HG02970 (cell line): ENCODE measurements around the gene ESRP2.

Source experiments
- ATAC-seq: cut with Tn5 transposase; IDR thresholded peaks from one replicate; pipeline ENCODE4 v1.9.1; 2021; ENCODE audit warnings: mild to moderate bottlenecking, moderate library complexity, moderate number of reproducible peaks; ENCODE audit not compliant: unreplicated experiment, low FRiP score

ESRP2 gene

GRCh38 chr16:68235887-68236136 lies at the start of gene ESRP2:
Gene ESRP2 (minus strand): TSS chr16:68236127. CDS start chr16:68236045, 82 bp downstream.
- ATAC-seq: no peak

GRCh38 chr16:68285683-68286082 lies 49.8 kb upstream of the ESRP2 start:
- ATAC-seq: no peak

- no peak for ATAC-seq
Measured at GRCh38 chr16:68284847-68285246, 48.9 kb upstream of the ESRP2 start.

- no peak for ATAC-seq
Measured at GRCh38 chr16:68283801-68284598, 48.1 kb upstream of the ESRP2 start.

- no peak for ATAC-seq
Measured at GRCh38 chr16:68283346-68283745, 47.4 kb upstream of the ESRP2 start.

GRCh38 chr16:68282064-68282452 lies 46.1 kb upstream of the ESRP2 start:
- ATAC-seq: no peak

GRCh38 chr16:68281368-68282063 lies 45.6 kb upstream of the ESRP2 start:
- no peak for ATAC-seq

- ATAC-seq: no peak
Measured at GRCh38 chr16:68279726-68280558, 44.0 kb upstream of the ESRP2 start.

- no peak for ATAC-seq
Measured at GRCh38 chr16:68276223-68276622, 40.3 kb upstream of the ESRP2 start.

GRCh38 chr16:68275611-68276191 lies 39.8 kb upstream of the ESRP2 start:
- ATAC-seq: peak; percentile 52

GRCh38 chr16:68274441-68274840 lies 38.5 kb upstream of the ESRP2 start:
- no peak for ATAC-seq

GRCh38 chr16:68273896-68274295 lies 38.0 kb upstream of the ESRP2 start:
- no peak for ATAC-seq

- ATAC-seq: no peak
Measured at GRCh38 chr16:68273459-68273858, 37.5 kb upstream of the ESRP2 start.

GRCh38 chr16:68272507-68273209 lies 36.7 kb upstream of the ESRP2 start:
- ATAC-seq: no peak

GRCh38 chr16:68270353-68270752 lies 34.4 kb upstream of the ESRP2 start:
- no peak for ATAC-seq

- ATAC-seq: no peak
Measured at GRCh38 chr16:68269793-68270192, 33.9 kb upstream of the ESRP2 start.

GRCh38 chr16:68267612-68268405 lies 31.9 kb upstream of the ESRP2 start:
- no peak for ATAC-seq

- ATAC-seq: peak; percentile 2
Measured at GRCh38 chr16:68265078-68265920, 29.4 kb upstream of the ESRP2 start.
